Lung microvascular endothelial cell (primary cell): ENCODE results near the gene NFKB1. TPM values are rescaled to one million over a fixed set of nuclear protein-coding genes. Genes with fewer than 3 reads are reported as not detected.

Experiments
- DNase-seq, 2 donors: peaks; one replicate each; pipeline versions ENCODE4 v3.0.0 to v3.0.0-alpha.2; 2010; ENCODE audit warnings: low read depth in 2 of 2
- total RNA-seq: library from RNA; depleted of rRNA; stranded (reverse); fragments of >200 nt; gene quantifications from 2 replicates; pipeline ENCODE4 v1.2.1, GENCODE V29; 2014

The NFKB1 gene
- total RNA-seq, 1 donor from 2014 or later = 46.8 TPM

DNA sequence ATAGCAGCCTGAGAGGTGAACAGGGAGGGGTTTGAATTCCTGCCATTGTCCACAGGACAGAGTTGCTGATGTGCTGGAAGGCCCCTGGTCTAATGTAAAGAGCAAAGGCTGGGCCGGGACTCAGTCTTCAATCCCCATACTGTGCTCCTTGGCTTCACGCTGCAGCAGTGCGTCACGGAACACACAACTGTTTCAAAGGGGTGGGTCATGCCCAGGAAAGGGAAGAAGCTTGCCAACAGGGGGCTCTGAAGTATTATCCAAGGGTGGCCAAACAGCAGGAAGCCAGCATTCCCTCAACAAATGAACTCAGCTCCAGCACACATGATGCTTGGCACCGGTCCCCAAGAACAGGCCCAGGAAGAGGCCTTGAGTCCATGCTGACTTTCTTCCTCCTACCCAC, 122.5 kb downstream of the NFKB1 start:
- DNase-seq = peak in 1 of 2 donors; percentile 83

DNA sequence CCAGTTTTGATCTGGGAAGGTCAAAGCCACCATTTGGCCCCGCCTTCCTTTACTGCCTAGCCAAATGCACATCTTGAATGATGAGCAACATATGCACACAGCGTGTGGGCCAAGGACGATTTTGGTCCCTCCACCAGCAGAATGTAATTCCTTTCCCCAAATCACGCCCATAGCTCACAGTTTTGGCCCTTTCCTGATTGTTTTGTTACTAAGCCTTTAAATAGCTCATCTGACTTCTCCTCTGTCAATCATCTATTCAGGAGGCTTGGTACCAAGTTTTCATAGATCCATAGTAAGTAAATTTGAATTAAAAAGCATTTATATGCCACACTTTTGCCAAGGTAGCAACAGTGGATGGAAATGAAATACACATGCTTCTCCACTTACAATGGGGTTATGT, 123.3 kb downstream of the NFKB1 start:
- DNase-seq = no peak

DNA sequence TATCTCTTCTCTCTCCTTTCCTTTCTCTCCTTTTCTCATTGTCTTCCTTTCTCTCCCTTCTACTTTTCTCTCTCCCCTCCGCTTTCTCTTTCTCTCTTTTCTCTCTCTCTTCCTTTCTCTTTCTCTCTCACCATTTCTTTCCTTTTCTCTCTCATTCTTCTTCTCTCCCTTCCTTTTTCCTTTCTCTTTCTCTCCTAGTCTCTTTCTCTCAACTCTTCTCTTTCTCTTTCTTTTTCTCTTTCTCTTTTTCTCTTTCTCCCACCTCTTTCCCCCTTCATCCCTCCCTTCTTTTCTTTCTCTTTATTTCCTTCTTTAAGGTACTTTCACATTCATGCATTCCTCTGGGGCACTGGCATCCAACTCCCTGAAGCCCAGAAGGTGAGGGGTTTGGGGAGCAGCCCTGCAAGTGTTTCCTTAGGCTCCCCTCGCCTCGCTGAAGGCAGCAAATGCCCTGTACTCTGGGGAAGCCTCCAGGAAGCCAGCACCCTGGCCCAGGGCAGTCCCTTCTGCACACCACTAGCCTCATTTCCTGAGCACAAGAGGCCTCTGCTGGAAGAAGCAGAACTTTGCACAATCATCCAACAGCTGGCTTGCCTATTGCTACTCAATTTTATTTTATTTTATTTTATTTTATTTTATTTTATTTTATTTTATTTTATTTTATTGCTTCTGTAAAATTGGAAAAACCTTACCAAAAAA, 124.2 kb downstream of the NFKB1 start:
- peak; percentile 55 to 62 for DNase-seq

DNA sequence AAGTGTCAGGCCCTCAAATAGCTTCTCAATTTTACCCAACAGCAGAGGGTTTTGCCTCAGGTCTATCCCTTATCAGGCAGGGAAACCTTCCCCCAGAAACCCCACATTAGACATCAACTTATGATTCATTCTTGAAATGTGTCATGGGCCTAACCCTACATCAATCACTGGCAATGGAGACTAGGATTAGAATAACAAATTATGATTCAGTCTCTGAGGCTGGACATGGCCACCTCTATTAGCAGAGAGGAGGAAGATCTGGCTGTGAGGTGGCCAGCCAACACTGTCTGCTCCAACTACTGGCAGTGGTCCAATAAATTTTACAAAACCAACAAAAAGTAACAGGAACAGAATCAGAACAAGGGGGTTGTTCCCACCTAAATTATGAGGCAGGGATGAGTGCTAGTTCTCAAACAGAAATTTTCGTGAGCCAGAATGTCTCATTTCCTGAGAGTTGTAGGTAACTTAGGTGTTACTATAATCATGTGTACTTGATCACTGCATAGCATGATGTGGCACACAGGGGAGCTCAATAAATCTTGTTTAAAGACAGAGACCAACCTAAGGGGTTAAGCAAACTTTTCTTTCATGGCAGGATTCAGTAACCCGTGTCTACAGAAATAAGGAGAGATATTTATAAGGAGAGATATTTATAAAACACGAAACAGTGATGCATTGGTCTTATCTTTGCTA, 126.8 kb downstream of the NFKB1 start:
- peak; percentile 27 to 89 for DNase-seq

DNA sequence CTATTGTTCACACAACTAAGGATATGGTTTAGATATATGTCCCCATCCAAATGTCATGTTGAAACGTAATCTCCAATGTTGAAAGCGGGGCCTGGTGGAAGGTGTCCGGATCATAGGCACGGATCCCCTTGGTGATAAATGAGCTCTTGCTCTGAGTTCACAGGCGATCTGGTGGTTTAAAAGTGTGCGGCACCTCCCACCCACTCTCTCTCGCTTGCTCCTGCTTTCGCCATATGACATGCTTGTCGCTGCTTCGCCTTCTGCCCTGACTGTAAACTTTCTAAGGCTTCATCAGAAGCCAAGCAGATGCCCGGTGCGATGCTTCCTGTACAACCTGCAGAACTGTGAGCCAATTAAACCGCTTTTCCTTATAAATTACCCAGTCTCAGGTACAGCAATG, 128.5 kb downstream of the NFKB1 start:
- no peak for DNase-seq

DNA sequence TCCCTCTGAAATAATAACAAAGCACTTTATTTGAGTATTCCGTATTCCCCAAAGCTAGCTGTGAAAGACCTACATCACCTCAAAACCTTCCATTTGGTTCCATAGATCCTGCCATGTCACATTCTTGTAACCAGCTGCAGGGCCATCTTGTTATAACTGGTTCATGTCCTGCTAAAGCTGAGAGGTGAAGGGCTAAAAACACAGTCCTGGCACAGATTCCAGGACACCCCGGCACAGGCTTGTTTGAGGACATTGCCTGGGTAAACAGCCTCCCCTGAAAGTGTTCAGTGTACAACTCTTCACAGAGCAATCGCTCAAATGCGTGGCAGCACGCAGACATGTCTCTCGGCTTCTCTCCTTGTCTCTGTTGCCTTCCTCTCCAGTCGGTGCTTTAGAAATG, 130.5 kb downstream of the NFKB1 start:
- DNase-seq = no peak

DNA sequence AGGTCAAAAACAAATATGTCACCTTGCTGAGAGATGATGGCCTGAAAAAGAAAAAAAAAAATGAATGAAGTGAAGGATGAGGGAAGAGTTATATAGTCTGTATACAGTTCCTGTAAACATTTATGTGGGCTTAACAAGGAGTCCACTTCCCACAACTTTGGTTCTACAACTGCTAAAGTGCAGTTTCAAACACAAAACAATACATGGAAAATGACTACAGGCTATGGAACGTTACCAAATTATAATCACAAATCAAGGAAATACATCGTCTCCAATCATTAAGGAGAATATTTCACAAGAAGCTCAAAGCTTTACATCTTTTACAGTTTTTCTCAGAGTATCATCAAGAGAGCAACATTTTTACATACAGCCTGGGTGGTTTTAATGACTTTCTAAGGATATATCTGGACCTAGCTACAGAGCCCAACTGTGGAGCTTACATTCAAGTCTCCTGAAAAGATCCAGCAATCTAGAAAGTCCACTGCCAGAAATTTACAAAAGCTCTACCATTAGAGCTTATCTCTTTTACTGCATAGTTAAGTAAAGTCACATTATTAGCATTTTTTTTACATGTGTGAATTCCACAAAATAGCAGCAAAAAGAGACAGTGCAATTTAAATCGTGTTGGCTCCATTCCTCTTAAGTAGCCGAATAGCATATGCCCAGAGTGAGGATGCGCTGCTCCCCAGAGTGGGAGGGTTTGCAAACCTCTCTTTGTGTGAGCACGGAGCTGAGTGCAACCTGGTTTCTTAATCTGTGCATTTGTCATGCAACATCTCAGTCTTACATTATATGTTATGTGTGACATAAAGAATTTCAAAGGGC, 131.3 kb downstream of the NFKB1 start:
- peak in 1 of 2 donors; percentile 78 for DNase-seq

DNA sequence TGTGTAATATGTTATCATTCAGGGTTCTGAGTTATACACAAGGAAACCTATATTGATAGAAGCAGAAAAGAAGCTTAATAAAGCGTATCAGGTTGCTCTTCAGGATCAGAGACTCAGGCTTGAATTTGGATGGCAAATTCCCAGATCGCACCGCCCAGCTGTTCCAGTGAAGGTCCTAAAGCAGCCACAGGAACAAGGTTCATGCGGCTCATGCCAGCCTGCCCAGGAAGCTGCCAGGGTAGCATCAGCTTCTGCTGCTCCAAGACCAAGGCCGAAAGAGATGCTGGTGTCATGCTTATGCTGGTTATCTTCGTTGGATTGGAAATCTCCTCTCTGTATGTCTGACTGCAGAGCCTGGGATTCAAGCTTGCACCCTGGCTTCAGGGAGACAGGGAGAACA, 131.9 kb downstream of the NFKB1 start:
- no peak for DNase-seq

DNA sequence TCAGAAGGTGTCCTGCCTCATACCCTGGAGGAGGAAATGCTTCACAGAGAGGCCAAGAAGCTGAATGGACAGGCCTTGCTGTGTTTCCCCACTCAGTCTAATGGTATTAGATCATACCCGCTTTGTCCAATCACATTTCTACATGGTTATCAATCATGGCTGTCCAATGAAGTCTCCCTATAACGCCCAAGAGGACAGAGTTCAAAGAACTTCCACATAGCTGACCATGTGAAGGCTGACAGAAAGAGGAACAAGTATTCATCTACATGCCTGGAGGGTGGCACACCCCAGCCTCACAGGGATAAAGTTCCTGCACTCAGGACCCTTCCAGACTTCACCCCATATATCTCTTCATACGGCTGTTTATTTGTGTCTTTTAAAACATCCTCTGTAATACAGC, 136.2 kb downstream of the NFKB1 start:
- peak in 1 of 2 donors; percentile 33 for DNase-seq

DNA sequence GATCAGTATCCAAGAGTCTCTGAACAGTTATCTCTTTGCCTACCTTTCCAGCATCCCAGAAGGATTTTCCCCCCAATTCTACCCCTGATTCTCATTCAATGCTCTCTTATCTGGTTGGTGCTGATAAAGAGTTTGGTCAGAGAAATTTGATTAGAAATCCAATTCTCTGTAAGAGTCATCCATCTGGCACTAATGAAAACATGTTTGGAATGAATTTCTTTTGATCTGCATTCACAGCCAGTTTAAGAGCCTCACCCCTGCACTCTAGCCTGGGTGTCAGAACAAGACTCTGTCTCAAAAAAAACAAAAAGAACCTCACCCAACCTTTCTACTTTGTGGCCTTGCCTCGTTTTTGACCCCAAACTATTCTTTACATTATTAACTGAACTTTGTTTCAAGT, 137.5 kb downstream of the NFKB1 start:
- no peak for DNase-seq

DNA sequence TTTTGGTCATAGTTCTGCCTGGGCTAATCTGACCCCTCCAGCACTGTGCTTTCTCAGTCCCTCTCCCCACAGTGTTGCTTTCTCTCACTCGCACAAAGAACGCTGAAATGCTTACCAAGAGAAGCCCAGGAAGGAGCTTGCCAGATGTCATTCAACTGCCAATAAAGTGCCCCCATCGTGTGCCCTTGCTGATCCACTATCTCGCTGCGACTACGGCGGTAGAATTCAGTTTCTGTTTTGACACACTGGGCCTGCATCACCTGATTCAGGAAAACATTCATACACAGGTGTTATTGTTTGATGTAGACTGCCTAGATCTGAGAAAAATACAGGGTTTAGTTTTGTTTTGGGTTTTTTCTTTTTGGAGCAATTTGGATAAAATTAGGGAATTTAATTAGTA, 138.4 kb downstream of the NFKB1 start:
- no peak for DNase-seq

DNA sequence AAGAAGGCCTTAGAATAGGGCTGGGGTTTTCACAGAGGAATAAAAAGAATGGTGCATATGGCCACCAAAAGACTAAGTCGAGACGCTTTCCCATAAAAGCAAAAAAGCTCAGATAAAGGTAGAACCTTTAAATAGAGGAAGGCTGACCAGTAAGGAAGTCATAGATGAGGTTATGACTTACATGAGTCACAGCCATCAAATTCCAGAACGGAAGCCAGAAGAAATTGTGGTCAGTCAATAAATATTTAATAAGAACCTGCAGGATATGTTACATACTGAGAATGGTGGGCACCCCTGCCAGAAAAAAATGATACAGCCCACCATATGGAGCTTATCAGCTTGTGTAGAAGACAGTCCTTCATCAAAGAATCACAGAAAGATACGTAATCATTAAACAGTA, 139.5 kb downstream of the NFKB1 start:
- peak in 1 of 2 donors; percentile 83 for DNase-seq

DNA sequence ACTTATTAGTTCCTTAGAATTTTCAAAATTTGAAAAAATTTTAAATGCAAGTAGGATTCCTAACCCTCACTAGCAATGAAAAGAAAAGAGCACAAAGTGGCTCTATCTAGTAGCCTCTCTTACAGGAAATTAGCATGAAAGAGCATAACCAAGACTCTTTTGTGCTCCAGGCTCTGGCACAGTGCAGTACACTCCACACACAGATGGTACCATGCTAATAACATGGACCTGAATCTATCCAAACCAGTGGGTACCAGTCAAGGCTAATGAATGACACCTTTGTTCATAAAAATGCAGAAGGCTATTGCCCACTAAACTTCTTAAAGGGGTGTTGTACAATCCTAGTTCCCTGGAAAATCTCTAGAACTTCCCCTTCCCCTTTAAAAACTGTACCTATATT, 140.6 kb downstream of the NFKB1 start:
- no peak for DNase-seq

DNA sequence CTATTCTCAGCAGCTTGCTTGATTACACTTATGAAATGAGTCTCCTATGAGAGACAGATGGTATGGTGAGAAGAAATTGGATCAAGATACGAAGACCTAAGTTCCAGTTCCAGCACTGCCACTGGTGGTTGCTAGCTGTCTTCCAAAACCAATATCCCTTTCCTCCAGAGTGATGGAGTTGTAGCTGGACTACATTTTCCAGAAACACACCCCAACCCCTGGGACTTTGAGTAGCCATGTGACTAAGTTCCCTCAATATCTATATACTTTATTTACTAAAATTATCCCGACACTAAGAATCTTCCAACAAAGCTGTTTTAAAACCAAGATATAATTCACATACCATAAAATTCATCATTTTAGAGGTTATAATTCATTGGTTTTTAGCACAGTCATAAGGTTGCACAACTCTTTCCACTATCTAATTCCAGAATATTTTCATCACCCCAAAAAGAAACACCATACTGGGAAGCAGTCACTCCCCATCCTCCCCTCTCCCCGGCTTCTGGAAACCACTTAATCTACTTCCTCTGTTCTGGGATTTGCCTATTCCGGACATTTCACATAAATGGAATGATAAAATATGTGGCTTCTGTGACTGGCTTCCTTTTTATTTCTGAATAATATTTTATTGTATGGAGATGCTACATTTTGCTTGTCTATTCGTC, 141.6 kb downstream of the NFKB1 start:
- no peak for DNase-seq

DNA sequence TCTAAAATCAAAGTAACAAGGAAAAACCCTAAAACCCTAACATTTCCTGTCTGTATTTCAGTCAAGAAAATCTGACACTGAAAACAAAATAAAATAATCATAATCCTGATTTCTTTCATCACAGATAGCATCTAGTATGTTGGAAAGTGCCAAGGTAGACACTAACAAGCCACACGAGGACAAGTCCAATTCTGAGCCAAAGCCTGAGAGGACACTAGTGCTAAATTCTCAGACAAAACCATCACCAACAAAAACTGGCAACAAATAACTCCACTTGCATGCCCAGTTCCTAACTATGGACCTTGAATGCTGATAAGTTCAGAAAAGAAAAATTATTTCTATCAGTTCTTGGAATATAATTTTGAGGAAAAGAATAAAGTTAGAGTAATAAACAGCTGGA, 146.0 kb downstream of the NFKB1 start:
- DNase-seq = no peak

DNA sequence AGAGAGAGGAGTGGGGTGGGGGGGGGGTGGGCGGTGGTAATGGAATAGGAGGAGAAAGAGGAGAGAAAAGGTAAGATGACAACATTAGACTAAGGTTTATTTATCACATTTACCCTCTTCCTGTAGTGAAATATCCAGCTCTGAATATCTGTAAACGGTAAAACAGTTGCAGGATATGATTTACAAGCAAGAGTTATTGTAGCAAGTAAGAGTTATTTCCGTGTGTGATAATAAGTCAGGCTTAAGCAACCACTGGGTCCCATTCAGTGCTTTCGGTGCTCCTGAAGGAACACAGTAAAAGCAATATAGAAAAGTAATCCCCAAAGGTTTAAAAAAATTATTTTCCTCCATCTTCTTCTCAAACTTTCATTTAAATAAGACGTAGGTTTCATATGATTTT, 156.0 kb downstream of the NFKB1 start:
- peak in 1 of 2 donors; percentile 36 for DNase-seq

DNA sequence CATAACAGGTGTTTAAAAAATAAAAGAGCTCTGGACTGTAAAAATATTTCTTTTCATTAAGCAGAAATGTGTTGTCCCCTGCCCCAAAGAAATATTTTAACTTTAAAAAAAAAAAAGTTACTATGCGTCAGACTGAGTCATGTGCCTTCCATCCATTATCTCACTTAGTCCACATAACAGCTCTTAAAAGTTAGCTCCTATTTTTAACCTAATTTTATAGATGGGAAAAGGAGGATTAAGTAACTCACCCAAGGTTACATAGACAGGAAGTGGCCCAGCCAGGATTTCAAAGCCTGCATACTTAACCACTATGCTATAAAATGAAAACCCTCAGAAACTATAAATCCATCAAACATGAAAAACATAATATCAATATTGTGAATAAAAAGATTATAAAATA, 161.9 kb downstream of the NFKB1 start:
- peak in 1 of 2 donors; percentile 53 for DNase-seq

DNA sequence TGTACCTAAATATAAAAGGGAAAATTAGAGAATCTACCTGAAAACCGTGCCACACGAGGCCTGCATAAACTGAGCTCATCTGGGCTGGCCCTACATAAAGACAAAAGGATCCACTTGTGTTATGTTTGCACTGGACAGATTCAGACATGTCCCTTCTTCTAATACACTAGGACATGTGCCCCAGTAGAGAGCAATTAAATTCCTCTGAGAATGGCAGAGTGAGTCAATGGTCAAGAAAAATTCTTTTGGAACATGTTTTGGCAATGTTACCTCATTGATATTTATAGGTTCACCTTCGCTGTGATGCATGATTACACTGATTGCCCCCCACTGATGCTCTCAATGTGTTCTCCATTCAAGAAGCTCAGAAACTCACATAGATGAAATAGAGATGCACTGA, 164.4 kb downstream of the NFKB1 start:
- no peak for DNase-seq
